ENCODE results near the gene EFCAB9.

GRCh38 chr5:172160506-172160905 lies 33.5 kb upstream of the EFCAB9 start:
- TF ChIP-seq POLR2A (IDR thresholded peaks at IDR 0.05), result no peak
- no peak for TF ChIP-seq CTCF (IDR thresholded peaks at IDR 0.05)
